ENCODE results near the gene CPPED1. TPM values are rescaled to one million over a fixed set of nuclear protein-coding genes. Genes with fewer than 3 reads are reported as not detected.

CPPED1 gene
- total RNA-seq, 1 donor from 2014 or later = 17.8 TPM

DNA sequence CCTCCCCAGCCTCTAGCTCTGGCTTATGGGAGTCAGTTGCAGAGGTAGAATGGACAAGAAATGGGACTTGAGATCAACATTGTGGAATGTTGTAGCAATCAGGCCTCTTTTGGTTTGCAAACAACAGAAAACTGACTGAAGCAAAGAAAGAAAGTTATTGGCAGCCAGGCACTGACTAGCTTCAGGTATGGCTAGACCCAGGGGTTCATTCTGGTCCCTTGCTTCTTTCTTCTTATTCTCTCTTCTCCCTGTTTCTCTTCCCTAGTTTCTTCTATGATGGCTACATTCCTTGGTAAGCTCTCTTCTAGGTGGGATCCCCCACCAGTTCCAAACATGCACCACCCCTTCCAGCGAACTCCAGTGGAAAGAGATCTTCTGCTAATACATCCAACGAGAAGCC lies 154.3 kb downstream of the CPPED1 start:
- Mint-ChIP-seq H3K9me3 (ENCODE audit: unreplicated experiment) (no peaks in the 10 kb centered on the region), H3K4me1 (ENCODE audit: unreplicated experiment) (peaks cover 9% of the 10 kb centered on the region), H3K27me3 (ENCODE audit: unreplicated experiment) (peaks cover 21% of the 10 kb centered on the region), H3K36me3 (ENCODE audit: unreplicated experiment) (no peaks in the 10 kb centered on the region), H3K27ac (ENCODE audit: unreplicated experiment) (no peak overlapping the region), H3K4me3 (ENCODE audit: unreplicated experiment) (no peak overlapping the region)
- TF ChIP-seq, protein P1, sequence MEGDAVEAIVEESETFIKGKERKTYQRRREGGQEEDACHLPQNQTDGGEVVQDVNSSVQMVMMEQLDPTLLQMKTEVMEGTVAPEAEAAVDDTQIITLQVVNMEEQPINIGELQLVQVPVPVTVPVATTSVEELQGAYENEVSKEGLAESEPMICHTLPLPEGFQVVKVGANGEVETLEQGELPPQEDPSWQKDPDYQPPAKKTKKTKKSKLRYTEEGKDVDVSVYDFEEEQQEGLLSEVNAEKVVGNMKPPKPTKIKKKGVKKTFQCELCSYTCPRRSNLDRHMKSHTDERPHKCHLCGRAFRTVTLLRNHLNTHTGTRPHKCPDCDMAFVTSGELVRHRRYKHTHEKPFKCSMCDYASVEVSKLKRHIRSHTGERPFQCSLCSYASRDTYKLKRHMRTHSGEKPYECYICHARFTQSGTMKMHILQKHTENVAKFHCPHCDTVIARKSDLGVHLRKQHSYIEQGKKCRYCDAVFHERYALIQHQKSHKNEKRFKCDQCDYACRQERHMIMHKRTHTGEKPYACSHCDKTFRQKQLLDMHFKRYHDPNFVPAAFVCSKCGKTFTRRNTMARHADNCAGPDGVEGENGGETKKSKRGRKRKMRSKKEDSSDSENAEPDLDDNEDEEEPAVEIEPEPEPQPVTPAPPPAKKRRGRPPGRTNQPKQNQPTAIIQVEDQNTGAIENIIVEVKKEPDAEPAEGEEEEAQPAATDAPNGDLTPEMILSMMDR (IDR thresholded peaks at IDR 0.05) = no peak
- no peak for DNase-seq (ENCODE audit: extremely low spot score, unreplicated experiment)

DNA sequence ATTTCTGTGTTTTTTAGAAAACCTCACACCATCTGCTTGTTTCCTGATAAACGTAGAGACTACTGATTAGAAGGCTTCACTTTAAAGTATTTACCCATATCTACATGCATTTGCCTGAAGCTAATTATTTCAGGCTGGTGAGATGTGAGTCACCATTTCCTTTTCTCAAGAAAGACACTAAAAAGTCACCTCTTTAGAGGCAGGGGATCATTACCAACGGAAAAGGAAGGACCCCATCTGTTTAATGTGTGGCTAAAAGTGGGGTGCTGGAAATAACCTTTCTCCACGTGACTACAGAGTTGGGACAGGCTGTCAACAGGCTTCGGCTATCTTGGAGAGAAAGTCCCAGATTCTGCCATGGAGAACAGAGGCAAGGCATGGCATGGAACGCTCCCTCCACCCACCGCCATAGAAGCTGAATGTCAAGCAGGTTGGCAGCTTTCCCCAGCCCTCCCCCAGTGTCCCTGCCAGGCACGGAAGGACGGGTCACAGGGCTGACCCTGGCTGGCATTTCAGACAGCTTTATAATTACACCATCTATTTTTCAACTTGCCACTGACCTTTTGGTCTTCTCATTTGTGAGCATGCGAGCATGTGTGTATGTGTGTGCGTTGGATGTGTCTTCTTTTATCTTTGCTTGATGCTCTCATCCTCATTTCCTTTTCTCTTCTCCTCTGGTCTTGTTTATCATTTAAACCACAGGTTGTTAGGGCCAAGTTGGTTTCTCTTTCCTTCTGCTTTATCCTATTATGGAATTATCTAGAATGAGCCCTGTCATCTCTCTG lies 157.0 kb downstream of the CPPED1 start:
- DNase-seq (ENCODE audit: extremely low spot score, unreplicated experiment) = no peak
- peaks cover 9% of the 10 kb centered on the region for H3K4me1 Mint-ChIP-seq (ENCODE audit: unreplicated experiment)

DNA sequence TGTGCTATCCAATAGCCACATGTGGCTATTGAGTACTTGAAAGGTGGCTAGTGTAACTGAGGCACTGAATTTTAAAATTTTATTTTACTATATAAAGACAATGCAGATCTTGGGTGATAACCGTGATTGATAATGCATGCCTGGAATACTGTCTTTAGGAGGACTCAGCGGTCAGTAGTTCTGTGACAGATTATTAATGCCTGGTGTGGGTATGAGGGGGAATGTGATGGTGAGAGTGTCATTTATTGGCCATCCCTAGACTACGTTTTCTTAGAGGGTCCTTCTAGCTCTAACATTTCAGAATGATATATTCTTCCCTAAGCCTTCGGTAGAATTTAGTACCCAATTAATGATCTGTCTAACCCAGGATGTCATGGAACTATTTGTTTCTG lies 157.6 kb downstream of the CPPED1 start:
- Mint-ChIP-seq H3K9me3 (ENCODE audit: unreplicated experiment) (no peaks in the 10 kb centered on the region), H3K27ac (ENCODE audit: unreplicated experiment) (no peak overlapping the region), H3K4me1 (ENCODE audit: unreplicated experiment) (peaks cover 9% of the 10 kb centered on the region), H3K36me3 (ENCODE audit: unreplicated experiment) (no peaks in the 10 kb centered on the region), H3K27me3 (ENCODE audit: unreplicated experiment) (peaks cover 14% of the 10 kb centered on the region), H3K4me3 (ENCODE audit: unreplicated experiment) (no peak overlapping the region)
- TF ChIP-seq, protein P1 (IDR thresholded peaks at IDR 0.05) = no peak
- DNase-seq (ENCODE audit: extremely low spot score, unreplicated experiment) = no peak

More for the DNA sequence above, 157.0 kb downstream of the CPPED1 start:
- Mint-ChIP-seq H3K27ac (ENCODE audit: unreplicated experiment) (no peak overlapping the region), H3K36me3 (ENCODE audit: unreplicated experiment) (no peaks in the 10 kb centered on the region), H3K4me3 (ENCODE audit: unreplicated experiment) (no peak overlapping the region), H3K27me3 (ENCODE audit: unreplicated experiment) (peaks cover 18% of the 10 kb centered on the region), H3K9me3 (ENCODE audit: unreplicated experiment) (no peaks in the 10 kb centered on the region)
- TF ChIP-seq, protein P1 (IDR thresholded peaks at IDR 0.05) = no peak

DNA sequence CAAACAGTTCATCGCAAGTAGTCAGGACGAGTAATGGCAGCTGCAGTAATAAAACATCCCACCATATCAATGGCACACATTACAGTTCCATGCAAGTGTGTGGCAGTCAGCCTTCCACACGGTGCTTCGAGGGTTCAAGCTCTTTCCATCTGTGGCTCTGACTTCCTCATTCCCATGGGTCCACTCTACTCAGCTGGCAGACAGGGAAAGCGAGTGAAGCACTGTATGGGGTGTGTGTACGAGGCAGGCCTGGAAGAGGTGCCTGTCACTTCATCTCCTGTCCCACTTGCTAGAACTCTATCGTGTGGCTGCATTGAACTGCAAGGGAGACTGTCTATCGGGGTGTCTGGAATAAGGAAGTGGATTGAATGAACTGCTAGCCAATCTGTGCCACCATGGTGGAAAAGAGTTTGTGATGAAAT lies 160.6 kb downstream of the CPPED1 start:
- Mint-ChIP-seq H3K4me3 (ENCODE audit: unreplicated experiment) (no peak overlapping the region), H3K9me3 (ENCODE audit: unreplicated experiment) (peaks cover 6% of the 10 kb centered on the region), H3K4me1 (ENCODE audit: unreplicated experiment) (peaks cover 9% of the 10 kb centered on the region), H3K27ac (ENCODE audit: unreplicated experiment) (no peak overlapping the region), H3K27me3 (ENCODE audit: unreplicated experiment) (peaks cover 2% of the 10 kb centered on the region), H3K36me3 (ENCODE audit: unreplicated experiment) (no peaks in the 10 kb centered on the region)
- TF ChIP-seq, protein P1 (IDR thresholded peaks at IDR 0.05) = no peak
- no peak for DNase-seq (ENCODE audit: extremely low spot score, unreplicated experiment)

DNA sequence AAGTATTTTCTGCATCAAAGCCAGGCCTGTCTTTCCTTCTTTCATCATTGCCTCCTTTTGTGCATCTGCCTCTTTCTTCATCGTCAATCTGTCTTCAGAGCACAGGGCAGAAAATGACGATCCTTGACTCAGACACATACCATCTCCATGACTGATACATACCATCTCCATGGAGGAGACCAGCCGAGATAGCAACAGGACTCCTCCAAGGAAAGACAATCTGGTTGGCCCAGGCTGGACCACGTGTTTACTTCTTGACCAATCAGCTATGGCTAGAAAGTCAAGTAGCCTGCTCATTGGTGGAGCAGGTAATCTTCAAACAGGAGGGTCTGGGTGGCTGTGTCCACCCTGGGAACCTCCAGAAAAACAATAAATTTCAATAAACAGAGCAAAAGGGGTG lies 164.6 kb downstream of the CPPED1 start:
- Mint-ChIP-seq H3K27me3 (ENCODE audit: unreplicated experiment) (peaks cover 2% of the 10 kb centered on the region), H3K4me3 (ENCODE audit: unreplicated experiment) (no peak overlapping the region), H3K36me3 (ENCODE audit: unreplicated experiment) (no peaks in the 10 kb centered on the region), H3K27ac (ENCODE audit: unreplicated experiment) (no peak overlapping the region), H3K9me3 (ENCODE audit: unreplicated experiment) (peaks cover 6% of the 10 kb centered on the region), H3K4me1 (ENCODE audit: unreplicated experiment) (no peaks in the 10 kb centered on the region)
- DNase-seq (ENCODE audit: extremely low spot score, unreplicated experiment) = no peak
- TF ChIP-seq, protein P1 (IDR thresholded peaks at IDR 0.05) = no peak

Data from osteocyte (in vitro differentiated cells).